ENCODE data around the gene CARD10.
"Not testable (repeated sequence)": the region's sequence is repeated elsewhere in the genome, so short reads cannot be mapped to it uniquely, and the experiment has no call there.

Gene CARD10

GRCh38 chr22:37553725-37554124 lies 34.5 kb upstream of the CARD10 start:
- DNase-seq (ENCODE audit: low spot score) = no peak

DNA sequence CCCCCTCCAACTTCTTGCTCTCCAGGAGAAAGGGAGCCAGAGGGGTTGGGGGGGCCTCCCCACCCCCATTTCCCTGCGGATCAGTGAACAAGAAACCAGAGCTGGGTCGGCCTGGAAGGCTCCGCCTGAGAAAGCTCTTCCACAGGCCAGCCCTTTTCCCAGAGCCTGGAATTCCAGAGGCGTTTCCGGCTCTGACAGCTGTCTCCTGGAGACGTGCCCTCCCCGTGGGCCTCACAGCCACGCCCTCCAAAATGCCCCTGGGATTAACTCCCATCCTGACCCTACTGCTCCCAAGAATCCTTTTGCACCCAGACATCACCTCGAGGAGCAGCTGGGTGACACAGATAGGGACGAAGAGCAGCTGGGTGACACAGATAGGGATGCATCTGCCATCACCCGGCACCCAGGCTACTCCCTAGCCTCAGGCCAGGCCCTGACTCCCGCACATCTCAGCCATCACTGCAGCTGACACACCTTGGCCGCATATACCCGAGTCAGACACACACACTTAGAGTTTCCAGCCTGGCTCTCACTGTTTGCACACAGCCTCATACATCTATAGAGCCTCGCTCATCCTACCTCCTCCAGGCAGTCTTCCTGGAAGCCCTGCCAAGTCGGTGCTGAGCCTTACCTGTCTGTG lies 33.4 kb upstream of the CARD10 start:
- DNase-seq (ENCODE audit: low spot score) = no peak

DNA sequence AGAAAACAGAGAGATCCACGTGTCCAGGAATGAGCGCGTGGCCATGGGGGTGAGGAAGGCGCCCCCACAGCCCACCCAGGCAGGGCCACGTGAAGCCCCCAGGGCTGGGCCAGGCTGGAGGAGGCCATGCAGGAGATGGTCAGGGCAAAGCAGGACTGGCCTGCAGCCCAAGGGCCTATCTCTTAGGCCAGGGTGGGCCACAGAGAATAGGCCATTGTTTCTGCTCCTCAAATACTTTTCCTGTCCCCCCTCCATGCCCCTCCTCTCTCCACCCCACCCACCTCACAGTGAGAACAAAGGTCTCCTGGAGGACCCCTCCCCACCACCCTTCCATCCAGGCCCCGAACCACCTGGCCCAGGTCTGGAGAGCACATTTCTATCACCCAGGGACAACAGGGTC lies 32.8 kb upstream of the CARD10 start:
- no peak for DNase-seq (ENCODE audit: low spot score)

DNA sequence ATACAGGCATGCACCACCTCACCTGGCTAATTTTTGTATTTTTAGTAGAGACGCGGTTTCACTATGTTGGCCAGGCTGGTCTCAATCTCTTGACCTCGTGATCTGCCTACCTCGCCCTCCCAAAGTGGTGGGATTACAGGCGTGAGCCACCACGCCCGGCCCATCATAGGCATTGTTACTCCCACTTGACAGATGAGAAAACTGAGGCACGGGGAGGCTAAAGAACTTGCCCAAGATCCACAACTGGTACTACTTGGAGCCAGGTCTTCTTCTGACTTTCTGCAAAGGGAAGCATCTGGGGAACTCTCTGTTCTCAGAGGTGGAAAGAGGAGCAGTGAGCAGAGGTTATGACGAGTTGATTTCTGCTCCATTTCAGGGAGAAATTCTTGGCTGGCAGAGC lies 31.7 kb upstream of the CARD10 start:
- not testable (repeated sequence) for DNase-seq (ENCODE audit: low spot score)

- DNase-seq (ENCODE audit: low spot score) = no peak
These were observed 30.5 kb upstream of the CARD10 start for GRCh38 chr22:37549704-37550059.

DNA sequence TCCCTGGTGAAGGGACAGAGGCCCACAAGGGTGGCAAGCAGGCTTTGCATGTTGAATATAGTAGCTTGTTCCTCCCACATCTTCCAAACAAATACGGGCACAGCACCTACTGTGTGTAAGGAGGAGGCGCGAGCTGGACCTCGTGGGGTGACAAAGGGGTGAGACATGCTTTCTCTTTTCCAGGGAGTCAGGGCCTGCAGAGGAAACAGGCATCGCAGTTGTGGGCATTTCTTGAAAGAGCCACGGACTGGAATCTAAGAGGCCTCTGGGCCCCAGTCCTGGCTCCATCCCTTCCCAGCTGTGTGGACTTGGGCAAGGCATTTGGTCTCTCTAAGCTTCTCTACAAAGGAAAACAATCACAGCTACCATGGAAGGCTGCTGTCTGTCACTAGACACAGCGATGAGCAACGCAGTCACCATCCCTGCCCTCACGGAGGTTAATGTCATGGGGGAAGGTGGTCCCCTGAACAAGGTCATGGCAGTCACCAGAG lies 28.1 kb upstream of the CARD10 start:
- DNase-seq (ENCODE audit: low spot score) = no peak

- DNase-seq (ENCODE audit: low spot score) = no peak
These were observed 27.4 kb upstream of the CARD10 start for GRCh38 chr22:37546437-37547250.

DNA sequence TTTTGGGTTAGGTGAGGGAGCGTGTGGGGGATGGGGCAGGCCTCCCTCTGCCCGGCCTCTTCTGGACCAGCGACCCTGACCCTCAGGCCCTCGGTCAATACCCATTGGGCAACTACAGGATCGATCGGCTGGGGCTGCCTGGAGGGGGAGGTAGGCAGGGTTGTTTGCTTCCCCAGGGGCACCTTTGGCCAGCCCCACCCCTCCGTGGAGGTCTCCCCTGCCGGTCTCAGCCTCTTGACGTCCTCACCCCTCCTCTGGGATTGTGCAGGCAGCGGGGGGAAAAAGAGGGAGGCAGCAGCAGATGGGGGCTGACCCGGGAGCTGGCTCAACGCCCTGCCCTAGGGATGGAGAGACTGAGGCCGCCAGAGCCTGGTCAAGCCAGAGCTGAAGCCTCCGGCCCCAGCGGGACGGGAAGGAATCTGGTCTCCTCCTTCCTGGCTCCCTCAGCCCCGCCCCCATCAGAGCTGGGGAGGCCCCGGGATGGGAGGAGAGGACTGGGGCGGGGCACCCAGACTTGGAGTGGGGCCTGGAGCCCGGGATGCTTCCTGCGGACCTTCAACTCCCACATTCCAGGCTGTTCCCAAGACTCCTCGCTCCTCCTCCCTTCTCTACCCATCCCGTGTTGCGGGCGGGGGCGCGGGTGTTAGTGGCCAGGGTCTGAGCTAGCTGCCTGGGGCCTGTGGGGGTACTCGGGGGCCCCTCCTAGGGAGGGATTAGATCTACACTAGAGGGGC lies 26.7 kb upstream of the CARD10 start:
- no peak for DNase-seq (ENCODE audit: low spot score)

GRCh38 chr22:37544955-37545702 lies 25.9 kb upstream of the CARD10 start:
- DNase-seq (ENCODE audit: low spot score) = peak; percentile 54

GRCh38 chr22:37542959-37543358 lies 23.7 kb upstream of the CARD10 start:
- DNase-seq (ENCODE audit: low spot score) = no peak

GRCh38 chr22:37542416-37542815 lies 23.2 kb upstream of the CARD10 start:
- not testable (repeated sequence) for DNase-seq (ENCODE audit: low spot score)

DNA sequence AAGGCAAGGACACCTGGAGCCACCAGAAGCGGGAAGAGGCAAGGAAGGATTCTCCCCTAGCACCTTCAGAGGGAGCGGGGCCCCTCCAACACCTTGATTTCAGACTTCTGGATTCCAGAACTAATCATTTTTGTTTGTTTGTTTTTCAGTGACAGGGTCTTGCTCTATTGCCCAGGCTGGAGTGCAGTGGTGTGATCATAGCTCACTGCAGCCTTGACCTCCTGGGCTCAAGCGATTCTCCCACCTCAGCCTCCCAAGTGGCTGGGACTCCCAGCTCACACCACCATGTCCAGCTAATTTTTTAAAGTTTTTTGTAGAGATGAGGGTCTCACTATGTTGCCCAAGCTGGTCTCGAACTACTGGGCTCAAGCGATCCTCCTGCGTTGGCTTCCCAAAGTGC lies 20.6 kb upstream of the CARD10 start:
- DNase-seq (ENCODE audit: low spot score) = not testable (repeated sequence)

GRCh38 chr22:37538590-37539357 lies 19.6 kb upstream of the CARD10 start:
- peak; percentile 91 for DNase-seq (ENCODE audit: low spot score)

- DNase-seq (ENCODE audit: low spot score) = no peak
These were observed 15.9 kb upstream of the CARD10 start for GRCh38 chr22:37535159-37535558.

DNA sequence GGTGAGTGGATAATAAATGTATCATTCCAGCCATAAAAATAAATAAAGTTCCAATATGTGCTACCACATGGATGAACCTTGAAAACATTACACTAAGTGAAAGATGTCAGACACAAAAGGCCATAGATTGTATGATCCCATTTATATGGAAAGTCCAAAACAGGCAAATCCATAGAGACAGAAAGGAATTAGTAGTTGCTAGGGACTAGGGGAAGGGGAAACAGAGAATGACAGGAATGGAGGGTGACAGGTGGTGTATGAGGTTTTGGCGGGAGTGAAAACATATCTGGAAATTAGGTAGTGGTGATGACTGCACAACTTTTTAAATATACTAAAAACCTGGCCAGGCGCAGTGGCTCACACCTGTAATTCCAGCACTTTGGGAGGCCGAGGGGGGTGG lies 15.2 kb upstream of the CARD10 start:
- DNase-seq (ENCODE audit: low spot score) = no peak

DNA sequence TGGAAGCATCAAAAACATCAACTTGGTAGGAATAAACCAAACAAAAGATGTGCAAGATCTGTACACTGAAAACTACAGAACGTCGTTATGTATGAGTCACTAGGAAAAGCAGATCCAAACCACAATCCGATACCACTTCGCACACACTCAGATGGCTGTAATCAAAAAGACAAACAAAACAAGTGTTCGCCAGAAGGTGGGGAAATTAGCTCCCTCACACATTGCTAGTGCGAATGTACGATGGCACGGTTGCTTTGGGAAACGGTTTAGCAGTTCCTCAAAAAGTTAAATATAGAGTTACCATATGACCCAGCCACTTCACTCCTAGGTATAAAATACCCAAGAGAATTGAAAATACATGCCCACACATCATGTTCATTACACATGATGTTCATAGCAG lies 14.8 kb upstream of the CARD10 start:
- DNase-seq (ENCODE audit: low spot score) = peak; percentile 24

DNA sequence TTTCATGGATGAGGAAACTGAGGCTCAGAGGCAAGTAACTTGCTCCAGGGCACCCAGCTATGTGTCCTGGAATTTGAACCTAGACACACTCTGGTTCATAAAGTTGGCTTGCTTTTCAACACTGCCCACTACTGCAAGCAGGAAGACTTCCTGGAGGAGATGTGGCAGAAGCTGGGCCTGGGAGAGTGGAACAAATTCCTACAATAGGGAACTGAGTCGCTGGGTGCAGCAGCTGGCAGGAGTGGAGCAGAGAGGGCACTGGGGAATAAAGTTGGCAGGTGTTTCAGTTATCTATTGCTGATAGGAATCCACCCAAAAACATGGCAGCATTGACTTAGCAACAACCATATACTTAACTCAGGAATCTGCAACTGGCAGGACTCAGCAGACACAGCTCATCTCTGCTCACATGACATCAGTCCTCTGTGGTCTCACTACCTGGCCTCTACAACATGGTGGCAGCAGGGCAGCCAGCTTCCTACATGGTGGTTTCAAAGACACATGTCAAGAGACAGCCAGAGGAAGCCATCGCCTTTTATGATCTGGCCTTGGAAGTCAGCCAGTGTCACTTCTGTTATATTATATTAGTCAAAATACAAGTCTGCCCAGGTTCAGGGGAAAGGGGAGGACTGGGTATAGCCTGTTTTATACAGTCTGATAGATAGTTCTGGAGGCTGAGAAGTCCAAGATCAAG lies 10.6 kb upstream of the CARD10 start:
- DNase-seq (ENCODE audit: low spot score) = no peak

- not testable (repeated sequence) for DNase-seq (ENCODE audit: low spot score)
These were observed 8.7 kb upstream of the CARD10 start for GRCh38 chr22:37527952-37528351.

GRCh38 chr22:37527081-37527752 lies 8.0 kb upstream of the CARD10 start:
- DNase-seq (ENCODE audit: low spot score) = not testable (repeated sequence)

DNA sequence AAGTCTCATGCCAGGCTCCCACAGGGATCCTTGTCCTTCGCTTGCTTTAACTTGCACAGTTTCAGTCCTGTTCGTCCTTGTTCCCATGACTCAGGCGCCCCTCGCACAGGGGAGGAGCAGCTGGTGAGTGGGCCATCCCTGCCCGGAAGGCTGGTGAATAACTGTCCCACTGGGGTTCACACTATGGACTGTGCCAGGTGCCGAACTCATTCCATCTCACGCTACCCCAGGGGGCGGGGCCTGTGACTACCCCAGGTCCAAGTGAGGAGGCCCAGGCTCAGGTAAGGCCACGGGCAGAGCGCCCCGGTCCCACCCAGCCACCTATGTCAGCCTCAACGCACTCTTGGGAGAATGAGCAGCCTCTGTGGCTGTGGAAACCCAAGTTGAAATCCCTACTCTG lies 7.2 kb upstream of the CARD10 start:
- DNase-seq (ENCODE audit: low spot score) = no peak
